ENCODE results near the gene CACNA1C.
A peak's percentile ranks its signal among the peaks of the same experiment; 100 is the strongest.

Gene CACNA1C

GRCh38 chr12:2264651-2265232 is 212.0 kb downstream of the CACNA1C start:
- TF ChIP-seq CTCF (IDR thresholded peaks at IDR 0.05; ENCODE audit: insufficient read depth, low read depth, low read length, missing control alignments), result no peak
- no peak overlapping the region for H3K4me3 ChIP-seq (ENCODE audit: low read length)
- DNase-seq (ENCODE audit: low read depth), result no peak

DNA sequence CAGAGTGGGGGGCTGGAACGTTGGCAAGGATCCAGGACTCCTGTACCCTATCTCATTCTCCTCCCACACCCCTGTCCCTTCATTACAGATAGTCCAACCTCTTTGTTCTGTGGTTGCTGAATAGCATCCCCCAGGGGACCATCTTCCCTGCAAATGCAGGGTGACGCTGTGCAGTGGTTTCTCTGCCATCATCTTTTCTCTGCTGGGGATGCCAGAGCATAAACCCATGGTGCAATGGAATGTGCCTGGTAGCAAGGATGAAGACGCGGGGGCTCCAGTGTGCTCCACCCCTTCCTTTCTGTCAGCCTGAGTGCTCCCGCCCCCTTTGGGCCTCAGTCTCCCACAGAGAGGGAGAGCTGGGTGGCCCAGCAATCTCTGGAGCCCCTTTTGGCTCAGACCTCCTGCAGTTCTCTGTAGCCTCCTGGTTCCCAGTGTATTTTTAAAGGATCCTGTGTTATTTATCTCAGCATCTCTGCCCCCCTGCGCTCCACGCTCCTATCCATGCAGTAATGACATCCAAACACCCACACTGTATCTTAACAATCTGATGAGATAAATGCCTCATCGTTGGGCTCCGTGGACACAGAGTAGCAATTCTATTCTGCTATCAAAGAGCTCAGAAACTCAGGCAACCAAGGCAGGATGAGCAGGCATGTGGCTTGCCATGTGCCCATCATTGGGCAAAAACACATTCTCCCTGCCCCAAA is 212.8 kb downstream of the CACNA1C start:
- DNase-seq (ENCODE audit: low read depth), result no peak
- H3K4me3 ChIP-seq (ENCODE audit: low read length), result no peak overlapping the region
- TF ChIP-seq CTCF (IDR thresholded peaks at IDR 0.05; ENCODE audit: insufficient read depth, low read depth, low read length, missing control alignments), result no peak

- no peak for DNase-seq (ENCODE audit: low read depth)
- H3K4me3 ChIP-seq (ENCODE audit: low read length), result no peak overlapping the region
- no peak for TF ChIP-seq CTCF (IDR thresholded peaks at IDR 0.05; ENCODE audit: insufficient read depth, low read depth, low read length, missing control alignments)
These were observed 214.2 kb downstream of the CACNA1C start for GRCh38 chr12:2266666-2267620.

DNA sequence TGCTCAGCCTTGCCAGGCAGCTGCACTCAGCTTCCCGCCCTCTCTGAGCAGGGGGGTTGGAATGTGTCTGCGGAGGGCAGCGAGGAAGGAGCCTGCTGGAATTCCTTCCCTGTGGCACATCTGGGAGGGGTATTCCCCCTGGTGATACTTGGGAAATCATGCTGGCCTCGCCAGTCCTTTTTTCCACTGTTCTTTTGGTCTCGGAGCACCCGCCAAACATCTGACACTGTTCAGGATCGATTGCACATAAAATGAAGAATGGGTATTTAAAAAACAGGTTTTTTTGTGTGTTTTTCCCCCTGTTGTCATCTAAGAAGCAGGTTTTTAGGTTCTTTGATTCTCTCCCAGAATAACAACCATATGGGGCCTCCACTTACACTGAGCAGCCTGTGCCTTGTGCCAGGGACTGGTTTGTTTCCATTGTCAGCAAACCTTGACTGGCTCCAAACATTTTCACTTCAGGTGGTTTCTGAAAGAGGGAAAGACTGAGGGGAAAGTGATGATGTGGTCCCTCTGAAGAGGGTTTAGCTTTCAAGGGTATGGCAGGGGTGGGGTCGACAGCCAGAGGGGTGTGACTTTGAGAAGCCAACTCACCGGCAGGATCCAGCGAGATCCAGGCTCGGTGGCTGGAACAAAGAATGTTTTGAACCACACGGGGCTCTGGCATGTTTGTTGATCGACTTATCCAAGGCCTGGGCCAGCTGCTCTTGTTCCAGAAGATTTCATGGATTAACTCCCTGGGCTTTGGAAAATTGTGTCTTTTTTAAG is 215.1 kb downstream of the CACNA1C start:
- TF ChIP-seq CTCF (IDR thresholded peaks at IDR 0.05; ENCODE audit: insufficient read depth, low read depth, low read length, missing control alignments), result no peak
- no peak overlapping the region for H3K4me3 ChIP-seq (ENCODE audit: low read length)
- DNase-seq (ENCODE audit: low read depth), result no peak

- TF ChIP-seq CTCF (IDR thresholded peaks at IDR 0.05; ENCODE audit: insufficient read depth, low read depth, low read length, missing control alignments), result no peak
- no peak overlapping the region for H3K4me3 ChIP-seq (ENCODE audit: low read length)
- DNase-seq (ENCODE audit: low read depth), result peak; percentile 28
These were observed 215.9 kb downstream of the CACNA1C start for GRCh38 chr12:2268471-2269286.

GRCh38 chr12:2270846-2271245 is 218.1 kb downstream of the CACNA1C start:
- no peak overlapping the region for H3K4me3 ChIP-seq (ENCODE audit: low read length)
- no peak for DNase-seq (ENCODE audit: low read depth)
- no peak for TF ChIP-seq CTCF (IDR thresholded peaks at IDR 0.05; ENCODE audit: insufficient read depth, low read depth, low read length, missing control alignments)

Data from epithelial cell of esophagus (primary cell).